Stimulated activated CD8-positive, alpha-beta memory T cell treated with anti-CD3 and anti-CD28 coated beads, Interleukin-15, amount 100 ng/mL, for 4 hours (primary cell): Measurements from ENCODE around the gene PCAT7.

ENCODE experiments used
- DNase-seq, 2 donors: peaks; one replicate each; pipeline ENCODE4 v3.0.0-alpha.2; 2020; ENCODE audit warnings: low read depth in 2 of 2

The PCAT7 gene

DNA sequence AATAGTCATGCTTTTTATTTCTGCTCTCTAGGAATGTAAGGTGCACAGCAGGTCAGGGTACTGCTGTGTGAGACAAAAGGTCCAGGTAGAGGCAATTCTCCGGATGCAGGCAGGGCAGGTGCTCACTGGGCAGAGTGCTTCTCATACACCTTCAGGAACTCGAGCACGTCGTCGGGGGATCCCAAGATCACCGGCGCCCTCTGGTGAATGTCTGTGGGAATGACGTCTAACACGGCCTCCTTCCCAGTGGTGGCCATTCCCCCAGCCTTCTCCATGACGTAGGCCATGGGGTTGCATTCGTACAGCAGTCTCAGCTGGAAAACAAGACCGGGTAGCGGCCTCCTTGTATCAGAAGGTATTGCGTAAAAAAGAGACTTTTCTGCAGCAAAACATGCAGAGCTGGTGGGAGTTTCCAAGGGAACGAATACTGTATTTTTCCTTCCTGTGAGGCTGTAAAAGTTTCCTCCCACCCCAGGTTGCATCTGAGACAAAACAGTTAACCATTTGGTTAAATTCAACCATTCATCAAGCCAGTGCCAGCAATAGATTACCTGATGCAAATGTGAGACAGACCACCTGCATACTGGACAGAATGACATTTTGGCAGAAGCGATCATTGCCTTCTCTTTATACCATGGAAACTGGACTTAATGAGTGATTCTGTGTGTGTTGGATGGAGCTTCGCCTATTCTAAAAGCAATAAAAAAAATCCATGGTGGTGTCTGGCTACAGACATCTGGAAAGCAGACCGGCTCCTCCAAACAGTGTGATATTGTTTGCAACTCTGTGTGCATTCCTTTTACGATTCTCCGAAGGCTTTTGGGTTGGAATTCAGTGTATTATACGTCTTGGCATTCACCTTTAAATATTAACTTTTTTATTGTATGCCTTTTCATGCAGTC, 48.6 kb downstream of the PCAT7 start:
- DNase-seq: peak; percentile 14 to 22

DNA sequence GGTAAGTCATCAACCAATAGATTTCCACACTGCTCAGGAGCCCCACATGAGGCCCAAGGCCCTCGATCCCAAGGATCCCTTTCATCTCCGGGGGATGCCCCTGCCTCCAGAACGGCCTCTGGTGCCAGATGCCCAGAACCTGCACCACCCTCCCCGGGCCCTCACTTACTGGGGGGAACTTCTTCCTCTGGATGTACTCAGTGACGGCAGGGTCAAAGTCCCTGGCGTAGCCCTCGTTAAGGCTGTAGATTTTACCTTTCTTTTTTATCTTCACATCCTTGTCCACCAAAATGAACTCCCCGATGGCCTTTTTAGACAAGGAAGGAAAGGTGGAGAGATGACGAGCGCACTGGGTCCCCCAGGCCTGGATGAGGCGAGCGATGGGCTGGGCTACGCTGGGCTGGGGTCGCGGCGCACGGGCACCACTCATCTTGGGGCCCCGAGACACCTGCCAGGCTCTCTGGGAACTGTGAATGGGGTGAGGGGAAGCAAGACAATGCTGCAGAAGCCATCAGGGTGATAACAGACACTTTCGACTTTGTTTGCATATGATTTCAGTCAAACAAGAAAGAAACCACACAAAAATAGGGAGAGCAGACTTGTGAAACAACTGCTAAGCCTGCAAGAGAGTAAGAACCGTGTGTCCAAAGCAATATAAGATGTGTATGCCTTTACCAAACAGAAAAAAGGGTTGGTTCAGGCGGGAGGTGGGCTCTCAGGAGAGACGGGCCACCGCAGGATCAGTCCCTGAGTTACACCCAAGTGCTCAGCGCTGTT, 52.0 kb downstream of the PCAT7 start:
- DNase-seq: no peak

DNA sequence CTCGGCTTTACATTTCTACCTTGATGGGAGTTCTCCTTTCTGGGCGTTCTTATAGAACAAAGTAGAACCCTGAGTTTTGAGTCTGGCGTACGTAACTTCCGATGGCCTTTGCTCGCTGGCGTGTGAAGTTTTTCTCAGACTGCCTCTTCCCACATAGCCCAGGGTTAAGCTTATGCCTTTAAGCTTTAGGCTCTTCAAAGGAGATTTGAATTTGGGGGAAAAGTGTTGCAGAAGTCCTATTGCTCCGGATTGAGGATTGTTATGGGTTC, 52.5 kb downstream of the PCAT7 start:
- no peak for DNase-seq

GRCh38 chr9:94610181-94610606, 55.3 kb downstream of the PCAT7 start:
- DNase-seq: no peak

DNA sequence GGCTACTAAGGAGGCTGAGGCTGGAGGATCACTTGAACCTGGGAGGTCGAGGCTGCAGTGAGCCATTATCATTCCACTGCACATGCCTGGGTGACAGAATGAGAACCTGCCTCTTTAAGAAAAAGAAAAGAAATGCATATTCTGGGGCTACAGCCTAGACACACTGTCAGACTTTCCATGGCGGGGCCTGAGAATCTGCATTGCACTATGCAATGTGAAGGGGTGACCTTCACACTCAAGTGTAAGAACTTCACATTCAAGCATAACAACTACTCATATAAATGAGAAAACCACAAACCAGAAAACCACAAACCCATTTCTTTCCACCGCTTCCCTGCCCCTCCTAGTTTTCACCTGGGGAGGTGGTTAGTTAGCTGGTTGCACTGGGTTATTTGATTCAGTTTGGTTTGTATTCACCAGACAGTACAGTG, 56.8 kb downstream of the PCAT7 start:
- DNase-seq: no peak

GRCh38 chr9:94612071-94612470, 57.2 kb downstream of the PCAT7 start:
- no peak for DNase-seq

GRCh38 chr9:94613003-94613402, 58.1 kb downstream of the PCAT7 start:
- DNase-seq: no peak

DNA sequence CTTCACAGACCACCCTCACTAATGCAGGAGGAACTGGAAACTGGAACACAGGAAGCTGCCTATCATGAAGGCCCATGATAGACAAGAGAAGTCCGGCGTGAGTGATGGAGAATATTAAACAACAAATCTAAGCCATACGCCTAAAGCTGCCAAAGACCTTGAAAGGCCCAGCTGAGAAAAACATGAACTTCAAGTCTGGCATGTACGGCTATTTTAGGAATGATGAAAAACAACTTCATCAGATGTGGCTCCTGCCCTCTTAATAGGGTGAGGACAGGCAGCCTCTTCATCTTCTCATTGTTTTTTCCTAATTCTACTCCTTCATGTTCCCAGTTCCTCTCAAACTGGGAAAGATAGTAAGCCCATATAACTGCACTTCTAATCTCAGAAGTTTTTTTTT, 64.1 kb downstream of the PCAT7 start:
- DNase-seq: no peak
